ENCODE results near the gene ZNF469. TPM values are rescaled to one million over a fixed set of nuclear protein-coding genes. Genes with fewer than 3 reads are reported as not detected.
"Not testable (repeated sequence)": the region's sequence is repeated elsewhere in the genome, so short reads cannot be mapped to it uniquely, and the experiment has no call there.

Gene ZNF469
- total and polyA plus RNA-seq, 3 donors from 2014 or later = 0.98 to 2.8 (median 2.2) TPM

- Histone ChIP-seq H3K27ac (no peak overlapping the region), H3K36me3 (ENCODE audit: low read depth, missing control alignments) (no peaks in the 10 kb centered on the region), H3K9me3 (no peaks in the 10 kb centered on the region), H3K4me3 (no peak overlapping the region), H3K27me3 (no peaks in the 10 kb centered on the region), H3K4me1 (no peaks in the 10 kb centered on the region)
- DNase-seq = no peak
- intact Hi-C loops (cut with DNase I; ENCODE audit: low total_unique reads) = no loop called here
- 89 to 90% methylated on average over 26 to 28 of the region's 29 CpGs for WGBS, 2 donors
- TF ChIP-seq, protein P1, sequence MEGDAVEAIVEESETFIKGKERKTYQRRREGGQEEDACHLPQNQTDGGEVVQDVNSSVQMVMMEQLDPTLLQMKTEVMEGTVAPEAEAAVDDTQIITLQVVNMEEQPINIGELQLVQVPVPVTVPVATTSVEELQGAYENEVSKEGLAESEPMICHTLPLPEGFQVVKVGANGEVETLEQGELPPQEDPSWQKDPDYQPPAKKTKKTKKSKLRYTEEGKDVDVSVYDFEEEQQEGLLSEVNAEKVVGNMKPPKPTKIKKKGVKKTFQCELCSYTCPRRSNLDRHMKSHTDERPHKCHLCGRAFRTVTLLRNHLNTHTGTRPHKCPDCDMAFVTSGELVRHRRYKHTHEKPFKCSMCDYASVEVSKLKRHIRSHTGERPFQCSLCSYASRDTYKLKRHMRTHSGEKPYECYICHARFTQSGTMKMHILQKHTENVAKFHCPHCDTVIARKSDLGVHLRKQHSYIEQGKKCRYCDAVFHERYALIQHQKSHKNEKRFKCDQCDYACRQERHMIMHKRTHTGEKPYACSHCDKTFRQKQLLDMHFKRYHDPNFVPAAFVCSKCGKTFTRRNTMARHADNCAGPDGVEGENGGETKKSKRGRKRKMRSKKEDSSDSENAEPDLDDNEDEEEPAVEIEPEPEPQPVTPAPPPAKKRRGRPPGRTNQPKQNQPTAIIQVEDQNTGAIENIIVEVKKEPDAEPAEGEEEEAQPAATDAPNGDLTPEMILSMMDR (IDR thresholded peaks at IDR 0.05) = no peak
- no peak for TF ChIP-seq POLR2A (IDR thresholded peaks at IDR 0.05)
Measured at GRCh38 chr16:88409296-88410065, 26.7 kb downstream of the ZNF469 start.

GRCh38 chr16:88410297-88410968 is 27.7 kb downstream of the ZNF469 start:
- H3K9me3 ChIP-seq; intact Hi-C loops (cut with DNase I; ENCODE audit: low total_unique reads); DNase-seq; H3K27ac ChIP-seq; H3K27me3 ChIP-seq; H3K4me1 ChIP-seq; H3K36me3 ChIP-seq (ENCODE audit: low read depth, missing control alignments); H3K4me3 ChIP-seq: not testable (repeated sequence)
- WGBS, 2 donors = 94 to 95% methylated on average over 25 to 28 of the region's 28 CpGs

DNA sequence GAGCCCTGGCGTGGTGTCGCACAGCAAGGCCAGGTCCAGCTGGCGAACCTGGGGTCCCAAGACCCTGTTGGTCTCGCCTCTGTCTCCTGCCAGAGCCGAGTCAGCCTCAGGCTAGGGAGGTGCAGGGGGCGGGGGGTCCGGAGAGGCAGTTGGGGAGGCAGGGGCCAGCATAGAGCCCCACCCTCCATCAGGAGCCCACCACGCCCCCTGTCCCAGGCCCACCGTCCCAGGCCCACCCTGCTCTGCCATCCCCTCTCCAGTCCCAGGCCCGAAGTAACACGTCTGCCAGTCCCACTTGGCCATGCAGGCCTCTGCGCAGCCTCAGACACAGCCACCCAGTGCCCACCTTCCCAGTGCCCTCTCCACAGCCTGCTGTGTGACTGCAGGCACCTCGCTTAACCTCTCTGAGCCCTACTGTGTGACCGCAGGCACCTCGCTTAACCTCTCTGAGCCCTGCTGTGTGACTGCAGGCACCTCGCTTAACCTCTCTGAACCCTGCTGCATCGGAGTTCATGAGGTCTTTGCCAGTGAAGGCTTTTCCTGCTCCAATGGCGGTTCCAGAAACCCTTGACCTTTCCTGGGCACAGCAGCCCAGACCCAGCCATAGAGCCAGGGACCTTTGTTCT is 29.3 kb downstream of the ZNF469 start:
- Histone ChIP-seq H3K9me3 (no peaks in the 10 kb centered on the region), H3K4me3 (no peak overlapping the region), H3K36me3 (ENCODE audit: low read depth, missing control alignments) (no peaks in the 10 kb centered on the region), H3K27ac (no peak overlapping the region), H3K27me3 (no peaks in the 10 kb centered on the region), H3K4me1 (no peaks in the 10 kb centered on the region)
- TF ChIP-seq POLR2A (IDR thresholded peaks at IDR 0.05) = no peak
- TF ChIP-seq, protein P1 (IDR thresholded peaks at IDR 0.05) = no peak
- no peak for DNase-seq
- intact Hi-C loops (cut with DNase I; ENCODE audit: low total_unique reads) = no loop called here
- WGBS, 2 donors = 88 to 96% methylated on average over 10 to 12 of the region's 18 CpGs

DNA sequence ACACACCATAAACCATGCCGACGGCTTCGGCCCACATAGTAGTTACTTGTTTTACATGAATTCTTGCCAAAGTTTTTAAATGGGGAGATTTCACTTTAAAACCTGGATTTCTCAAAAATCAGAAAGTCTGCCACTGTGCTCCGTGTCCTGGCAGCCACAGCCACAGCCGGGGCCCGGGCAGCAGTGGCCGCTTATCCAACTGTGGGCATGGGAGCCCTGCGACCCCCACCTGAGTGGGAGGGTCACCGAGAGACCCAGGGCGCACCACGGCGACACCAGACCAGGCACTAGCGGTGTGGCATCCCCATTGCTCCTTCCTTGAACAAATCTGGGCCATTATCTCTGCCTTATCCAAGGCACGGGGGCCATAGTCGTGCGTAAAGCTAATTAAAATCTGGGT is 30.0 kb downstream of the ZNF469 start:
- Histone ChIP-seq H3K9me3 (no peaks in the 10 kb centered on the region), H3K27me3 (no peaks in the 10 kb centered on the region), H3K4me3 (no peak overlapping the region), H3K27ac (no peak overlapping the region), H3K36me3 (ENCODE audit: low read depth, missing control alignments) (no peaks in the 10 kb centered on the region), H3K4me1 (no peaks in the 10 kb centered on the region)
- WGBS, 2 donors = 82 to 87% methylated on average over 16 of the region's 16 CpGs
- TF ChIP-seq, protein P1 (IDR thresholded peaks at IDR 0.05) = no peak
- TF ChIP-seq POLR2A (IDR thresholded peaks at IDR 0.05) = no peak
- intact Hi-C loops (cut with DNase I; ENCODE audit: low total_unique reads) = no loop called here
- DNase-seq = no peak

- Histone ChIP-seq H3K4me3 (no peak overlapping the region), H3K27ac (no peak overlapping the region), H3K27me3 (no peaks in the 10 kb centered on the region), H3K36me3 (ENCODE audit: low read depth, missing control alignments) (no peaks in the 10 kb centered on the region), H3K9me3 (no peaks in the 10 kb centered on the region), H3K4me1 (no peaks in the 10 kb centered on the region)
- no peak for DNase-seq
- intact Hi-C loops (cut with DNase I; ENCODE audit: low total_unique reads) = no loop called here
- no peak for TF ChIP-seq POLR2A (IDR thresholded peaks at IDR 0.05)
- TF ChIP-seq, protein P1 (IDR thresholded peaks at IDR 0.05) = no peak
- 82 to 92% methylated on average over 7 to 12 of the region's 12 CpGs for WGBS, 2 donors
Measured at GRCh38 chr16:88413231-88413630, 30.5 kb downstream of the ZNF469 start.

Data from testis (tissue), 3 donors.